ENCODE data around the gene PITX1. TPM values are rescaled to one million over a fixed set of nuclear protein-coding genes. Genes with fewer than 3 reads are reported as not detected.

The PITX1 gene
- 23.2 to 32.2 TPM (median 31.1 TPM) in 5 replicates for total RNA-seq (2022; extraction: Qiagen RNA extraction)

GRCh38 chr5:135033901-135034235, at the start of gene PITX1:
TSS of gene PITX1 (minus strand) at chr5:135034228. CDS start at chr5:135033881, 347 bp downstream.

Other genes with a start within 250 kb of the PITX1 start
- 16.0 to 23.6 TPM (median 22.4 TPM) in 5 replicates for gene C5orf24, start 188.3 kb downstream of the PITX1 start, total RNA-seq (2022; extraction: Qiagen RNA extraction)
- gene TXNDC15, start 159.9 kb downstream of the PITX1 start, total RNA-seq (2022; extraction: Qiagen RNA extraction) = 46.7 to 52.6 TPM (median 50.4 TPM) in 5 replicates
- gene PCBD2, start 129.1 kb downstream of the PITX1 start, total RNA-seq (2022; extraction: Qiagen RNA extraction) = 9.7 to 11.2 TPM (median 10.7 TPM) in 5 replicates
- 0.15 to 0.49 TPM (median 0.39 TPM) in 5 replicates for gene CATSPER3, start 66.3 kb downstream of the PITX1 start, total RNA-seq (2022; extraction: Qiagen RNA extraction)